GM12878 (cell line): Measurements from ENCODE around the gene LIN7A. TPM values are rescaled to one million over a fixed set of nuclear protein-coding genes. Genes with fewer than 3 reads are reported as not detected.

Experiments
- ATAC-seq: fragments of 200-7000 bp; cut with Tn5 transposase; 3 replicates; pipeline ENCODE4 v1.9.1; 2020; ENCODE audit warnings: mild to moderate bottlenecking, moderate library complexity
- BruUV-seq: library from RNA; stranded (reverse); fragments of 400-500 nt; replicated peaks from 2 replicates; lab custom pipeline; 2021; lab: Mats Ljungman, UMichigan
- CTCF ChIA-PET: fragments of 300-600 bp; sonication (Branson Sonifier 250); formaldehyde crosslinking; extraction: SDS; loops from one replicate; lab custom pipeline; 2021; ENCODE audit warnings: inconsistent platforms; lab: Yijun Ruan, JAX
- POLR2A ChIA-PET: fragments of 350-600 bp; formaldehyde crosslinking; extraction: SDS; loops from one replicate; lab custom pipeline; 2021; ENCODE audit warnings: inconsistent platforms; lab: Charles Lee
- RAD21 ChIA-PET: fragments of 300-600 bp; sonication (Branson Sonifier 250); formaldehyde crosslinking; loops from one replicate; lab custom pipeline; 2023; ENCODE audit warnings: antibody characterized with exemption; ENCODE audit not compliant: unreplicated experiment; lab: Charles Lee
- SMC1A ChIA-PET: fragments of 300-600 bp; sonication (Branson Sonifier 250); formaldehyde crosslinking; loops from one replicate; lab custom pipeline; 2023; ENCODE audit not compliant: unreplicated experiment, uncharacterized antibody; lab: Charles Lee
- DNase-seq: peaks from one replicate; pipeline ENCODE4 v3.0.0-alpha.2; 2011; ENCODE audit warnings: low read depth, low spot score
- FAIRE-seq: peaks from 3 replicates; lab custom pipeline; 2011; peaks lifted over from hg19 to GRCh38; lab: Jason Lieb, UNC
- H2AFZ ChIP-seq: 2 replicates; pipeline ENCODE4 v1.6.0; 2011; ENCODE audit warnings: low read depth, low read length, control low read depth; ENCODE audit not compliant: control insufficient read depth
- H3K27ac ChIP-seq: 2 replicates; pipeline ENCODE4 v1.5.1; 2011; ENCODE audit warnings: control low read depth; ENCODE audit not compliant: control insufficient read depth, insufficient read depth
- H3K27me3 ChIP-seq, 2 experiments: replicated peaks in 1 of 2; 2 replicates each; pipeline versions ENCODE4 v1.6.0 to v1.6.1; 2011; ENCODE audit warnings: low read length in 1 of 2; ENCODE audit not compliant: control insufficient read depth in 2 of 2, insufficient read depth in 2 of 2
- H3K36me3 ChIP-seq, 2 experiments: 2 replicates each; pipeline ENCODE4 v1.5.1; 2011; ENCODE audit warnings: low read length in 1 of 2; ENCODE audit not compliant: control insufficient read depth in 2 of 2, insufficient read depth in 2 of 2
- H3K4me1 ChIP-seq: 2 replicates; pipeline ENCODE4 v1.6.1; 2011; ENCODE audit warnings: mild to moderate bottlenecking, low read length, moderate library complexity, mixed read lengths; ENCODE audit not compliant: control insufficient read depth, insufficient read depth
- H3K4me2 ChIP-seq: 2 replicates; pipeline ENCODE4 v1.6.0; 2011; ENCODE audit warnings: control low read depth; ENCODE audit not compliant: control insufficient read depth, insufficient read depth
- H3K4me3 ChIP-seq: fragments of 200-600 bp; sonication (generic); 2 replicates; pipeline ENCODE4 v1.5.1; 2016
- H3K79me2 ChIP-seq: 2 replicates; pipeline ENCODE4 v1.6.0; 2011; ENCODE audit warnings: low read length; ENCODE audit not compliant: control insufficient read depth, insufficient read depth
- H3K9ac ChIP-seq: 2 replicates; pipeline ENCODE4 v1.8.0; 2011; ENCODE audit warnings: low read length, control low read depth, mixed read lengths; ENCODE audit not compliant: control insufficient read depth, insufficient read depth
- H3K9me3 ChIP-seq: replicated peaks from 3 replicates; pipeline ENCODE4 v1.5.1; 2011; ENCODE audit warnings: mild to moderate bottlenecking, low read length; ENCODE audit not compliant: control insufficient read depth, insufficient read depth
- H4K20me1 ChIP-seq: 2 replicates; pipeline ENCODE4 v1.6.0; 2011; ENCODE audit not compliant: control insufficient read depth, insufficient read depth
- BCL3 ChIP-seq: IDR thresholded peaks from 2 replicates; pipeline ENCODE4 v1.6.1; 2011; ENCODE audit warnings: borderline replicate concordance, low read depth, mild to moderate bottlenecking, moderate library complexity, low read length; ENCODE audit not compliant: insufficient read depth, poor library complexity, severe bottlenecking
- ESRRA ChIP-seq: IDR thresholded peaks from 2 replicates; pipeline ENCODE4 v1.6.1; 2012; ENCODE audit warnings: mild to moderate bottlenecking, low read length, improper control_type of control experiment
- IKZF2 ChIP-seq, 2 experiments: fragments of 450-650 bp; IDR thresholded peaks; 2 replicates each; pipeline ENCODE4 v1.6.1; 2017; ENCODE audit warnings: mild to moderate bottlenecking in 2 of 2, moderate library complexity in 2 of 2
- KAT2A ChIP-seq: conservative IDR thresholded peaks from 2 replicates; pipeline ENCODE4 v1.6.1; 2011; ENCODE audit warnings: low read depth, low read length; ENCODE audit not compliant: control insufficient read depth
- MYB ChIP-seq: fragments of 150-350 bp; IDR thresholded peaks from 2 replicates; pipeline ENCODE4 v1.6.1; 2014; ENCODE audit warnings: mild to moderate bottlenecking, low read depth, low read length, borderline replicate concordance
- SIN3A ChIP-seq: IDR thresholded peaks from 2 replicates; pipeline ENCODE4 v1.6.1; 2012; ENCODE audit warnings: low read depth, low read length, improper control_type of control experiment
- ZBED1 ChIP-seq: IDR thresholded peaks from 2 replicates; pipeline ENCODE4 v1.6.1; 2016; ENCODE audit warnings: borderline replicate concordance
- ZBTB33 ChIP-seq: fragments of 450-650 bp; IDR thresholded peaks from 2 replicates; pipeline ENCODE4 v1.6.1; 2017; ENCODE audit warnings: mild to moderate bottlenecking
- WGBS: methylation state at CpG from one replicate; pipeline ENCODE4 v1.1.6; 2016; ENCODE audit warnings: low lambda C conversion rate; ENCODE audit not compliant: insufficient replicate concordance, insufficient coverage; ENCODE audit errors: missing lambda C conversion rate; 5-methylcytosine and 5-hydroxymethylcytosine counted together
- in situ Hi-C: fragments of 300-500 bp; cut with MboI; formaldehyde crosslinking; loops from 9 replicates; pipeline ENCODE4 v1.14.3; 2018; ENCODE audit warnings: mixed read lengths
- intact Hi-C: fragments of 100-400 bp; cut with micrococcal nuclease; formaldehyde crosslinking; loops from one replicate; pipeline ENCODE4 v1.14.2; 2022; ENCODE audit not compliant: unreplicated experiment
- polyA plus RNA-seq, 11 experiments: library from polyadenylated mRNA; depleted of rRNA in 4 of 11; unstranded in 6 of 11; stranded (reverse) in 5 of 11; fragments of >200 nt; fragmentation: Nextera tagmentation in 4 of 11; fragmentation: Illumina TruSeq in 1 of 11; extraction: Ambion mirVana in 4 of 11; extraction: Trizol in 1 of 11; gene quantifications; 1 replicate in 1 of 11; 2 replicates in 10 of 11; pipeline versions ENCODE4 v1.2.1 to v1.2.3, GENCODE V29; 2011 to 2016; ENCODE audit warnings: inconsistent platforms in 2 of 11, missing spikeins in 2 of 11, low read depth in 1 of 11
- total RNA-seq, 4 experiments: library from RNA; depleted of rRNA in 3 of 4; stranded (reverse); fragments of >200 nt in 3 of 4; fragmentation: Illumina TruSeq in 1 of 4; extraction: Trizol in 1 of 4; gene quantifications; 2 replicates each; pipeline versions ENCODE4 v1.2.1 to v1.2.3, GENCODE V29; 2013 to 2021
- TF ChIP-seq, protein P1 (sequence below): fragments of 450-650 bp; IDR thresholded peaks from 2 replicates; pipeline ENCODE4 v1.6.1; 2017; ENCODE audit warnings: mild to moderate bottlenecking, moderate library complexity
- TF ChIP-seq, protein P2 (sequence below): IDR thresholded peaks from 2 replicates; pipeline ENCODE4 v1.6.1; 2011; ENCODE audit warnings: low read depth, mild to moderate bottlenecking, low read length, moderate library complexity, borderline replicate concordance; ENCODE audit errors: extremely low read depth

LIN7A gene
- total and polyA plus RNA-seq, 10 of the 15 experiments (the other 5 are each of a cell fraction or from before 2014, with no cell fraction given): 0.04 to 0.93 (median 0.35) TPM; not detected in 1

GRCh38 chr12:80917651-80918050 lies 20.1 kb downstream of the LIN7A start:
- H3K27me3 ChIP-seq: no peaks in the 10 kb centered on the region
- no peak overlapping the region for H3K4me2 ChIP-seq
- no peaks in the 10 kb centered on the region for H4K20me1 ChIP-seq
- BruUV-seq: no TSS peak
- WGBS: 45% methylated on average over 3 of the region's 3 CpGs
- H3K27ac ChIP-seq: no peak overlapping the region
- H3K4me1 ChIP-seq: no peaks in the 10 kb centered on the region
- no peaks in the 10 kb centered on the region for H3K36me3 ChIP-seq
- H3K9ac ChIP-seq: no peak overlapping the region
- ChIA-PET RAD21 (no interaction called here), CTCF (no interaction called here), SMC1A (interaction anchor here (1.6 kb wide), 1 partner anchor 22 kb away, joined by 4 read pairs; no protein-coding TSS in a partner anchor), POLR2A (interaction anchor here (0.8 kb wide), 1 partner anchor 39 kb away, joined by 4 read pairs; no protein-coding TSS in a partner anchor)
- DNase-seq (no peak), ATAC-seq (no peak), FAIRE-seq (no peak)
- no peaks in the 10 kb centered on the region for H3K79me2 ChIP-seq
- in situ Hi-C loops: no loop called here
- no peak for TF ChIP-seq ZBED1
- TF ChIP-seq KAT2A: no peak
- TF ChIP-seq, protein P1, sequence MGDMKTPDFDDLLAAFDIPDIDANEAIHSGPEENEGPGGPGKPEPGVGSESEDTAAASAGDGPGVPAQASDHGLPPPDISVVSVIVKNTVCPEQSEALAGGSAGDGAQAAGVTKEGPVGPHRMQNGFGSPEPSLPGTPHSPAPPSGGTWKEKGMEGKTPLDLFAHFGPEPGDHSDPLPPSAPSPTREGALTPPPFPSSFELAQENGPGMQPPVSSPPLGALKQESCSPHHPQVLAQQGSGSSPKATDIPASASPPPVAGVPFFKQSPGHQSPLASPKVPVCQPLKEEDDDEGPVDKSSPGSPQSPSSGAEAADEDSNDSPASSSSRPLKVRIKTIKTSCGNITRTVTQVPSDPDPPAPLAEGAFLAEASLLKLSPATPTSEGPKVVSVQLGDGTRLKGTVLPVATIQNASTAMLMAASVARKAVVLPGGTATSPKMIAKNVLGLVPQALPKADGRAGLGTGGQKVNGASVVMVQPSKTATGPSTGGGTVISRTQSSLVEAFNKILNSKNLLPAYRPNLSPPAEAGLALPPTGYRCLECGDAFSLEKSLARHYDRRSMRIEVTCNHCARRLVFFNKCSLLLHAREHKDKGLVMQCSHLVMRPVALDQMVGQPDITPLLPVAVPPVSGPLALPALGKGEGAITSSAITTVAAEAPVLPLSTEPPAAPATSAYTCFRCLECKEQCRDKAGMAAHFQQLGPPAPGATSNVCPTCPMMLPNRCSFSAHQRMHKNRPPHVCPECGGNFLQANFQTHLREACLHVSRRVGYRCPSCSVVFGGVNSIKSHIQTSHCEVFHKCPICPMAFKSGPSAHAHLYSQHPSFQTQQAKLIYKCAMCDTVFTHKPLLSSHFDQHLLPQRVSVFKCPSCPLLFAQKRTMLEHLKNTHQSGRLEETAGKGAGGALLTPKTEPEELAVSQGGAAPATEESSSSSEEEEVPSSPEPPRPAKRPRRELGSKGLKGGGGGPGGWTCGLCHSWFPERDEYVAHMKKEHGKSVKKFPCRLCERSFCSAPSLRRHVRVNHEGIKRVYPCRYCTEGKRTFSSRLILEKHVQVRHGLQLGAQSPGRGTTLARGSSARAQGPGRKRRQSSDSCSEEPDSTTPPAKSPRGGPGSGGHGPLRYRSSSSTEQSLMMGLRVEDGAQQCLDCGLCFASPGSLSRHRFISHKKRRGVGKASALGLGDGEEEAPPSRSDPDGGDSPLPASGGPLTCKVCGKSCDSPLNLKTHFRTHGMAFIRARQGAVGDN: no peak
- TF ChIP-seq MYB: no peak
- no peak for TF ChIP-seq ZBTB33
- TF ChIP-seq IKZF2 (IDR thresholded peaks at IDR 0.05): no peak
- TF ChIP-seq ESRRA: no peak
- TF ChIP-seq SIN3A: no peak
- TF ChIP-seq, protein P2, sequence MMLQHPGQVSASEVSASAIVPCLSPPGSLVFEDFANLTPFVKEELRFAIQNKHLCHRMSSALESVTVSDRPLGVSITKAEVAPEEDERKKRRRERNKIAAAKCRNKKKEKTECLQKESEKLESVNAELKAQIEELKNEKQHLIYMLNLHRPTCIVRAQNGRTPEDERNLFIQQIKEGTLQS: no peak
- TF ChIP-seq BCL3: no peak
- intact Hi-C loops: no loop called here
- H3K4me3 ChIP-seq: no peak overlapping the region
- no peak overlapping the region for H2AFZ ChIP-seq
- H3K9me3 ChIP-seq: no peaks in the 10 kb centered on the region
